ENCODE data around the gene SLCO3A1. TPM values are rescaled to one million over a fixed set of nuclear protein-coding genes. Genes with fewer than 3 reads are reported as not detected.

The SLCO3A1 gene
- total and polyA plus RNA-seq, 2 of the 8 experiments (the other 6 are each of a cell fraction or from before 2014, with no cell fraction given): 15.1 to 20.4 TPM

GRCh38 chr15:92196342-92196741 is 342.8 kb downstream of the SLCO3A1 start:
- Histone ChIP-seq H3K9me3 (ENCODE audit: insufficient read depth in 2 of 2, low read depth in 1 of 2, low read length in 1 of 2) (no peaks in the 10 kb centered on the region), H2BK120ac (replicated peaks; ENCODE audit: low read depth, low read length) (no peak overlapping the region), H3K23me2 (ENCODE audit: low read depth, low read length) (no peaks in the 10 kb centered on the region), H2BK20ac (ENCODE audit: low read length) (no peak overlapping the region), H3K79me2 (ENCODE audit: control insufficient read depth in 1 of 2, insufficient read depth in 2 of 2, low read length in 2 of 2) (no peaks in the 10 kb centered on the region), H3K27ac (ENCODE audit: low read depth, low read length) (no peak overlapping the region), H4K8ac (ENCODE audit: extremely low read depth, insufficient read depth, low read length) (no peak overlapping the region), H2BK5ac (ENCODE audit: low read depth, low read length) (no peak overlapping the region), H2BK15ac (ENCODE audit: low read length) (no peak overlapping the region), H3K27me3 (replicated peaks in 1 of 4; ENCODE audit: control insufficient read depth in 3 of 4, extremely low read depth in 1 of 4, insufficient read depth in 3 of 4, low read length in 3 of 4) (no peaks in the 10 kb centered on the region), H3K36me3 (ENCODE audit: control insufficient read depth in 2 of 4, insufficient read depth in 4 of 4, low read length in 3 of 4) (no peaks in the 10 kb centered on the region), H3K4me3 (ENCODE audit: extremely low read depth in 1 of 4, insufficient read depth in 2 of 4, low read depth in 3 of 4, low read length in 4 of 4) (no peak overlapping the region), H4K91ac (replicated peaks; ENCODE audit: insufficient read length, low read length) (no peak overlapping the region), H3K4me1 (replicated peaks in 1 of 4; ENCODE audit: control insufficient read depth in 3 of 4, insufficient read depth in 4 of 4, low read length in 3 of 4) (peaks cover 0 to 3% (median 1%) of the 10 kb centered on the region in 4 experiments; a peak in 2 of 7 replicates), H3K9ac (replicated peaks in 1 of 4; ENCODE audit: extremely low read depth in 1 of 4, low read depth in 3 of 4, low read length in 3 of 4) (no peak overlapping the region), H3K79me1 (ENCODE audit: low read depth, low read length) (no peaks in the 10 kb centered on the region), H2BK12ac (ENCODE audit: low read depth, low read length) (no peak overlapping the region), H4K5ac (ENCODE audit: insufficient read length, low read depth, low read length) (no peak overlapping the region), H3K18ac (ENCODE audit: extremely low read depth, low read length) (no peak overlapping the region), H2AFZ (ENCODE audit: low read length) (no peak overlapping the region), H4K20me1 (replicated peaks in 1 of 2; ENCODE audit: control insufficient read depth in 1 of 2, insufficient read depth in 2 of 2, low read length in 2 of 2) (no peaks in the 10 kb centered on the region), H3K23ac (ENCODE audit: insufficient read length) (no peak overlapping the region), H3K56ac (replicated peaks; ENCODE audit: insufficient read length, low read depth, low read length) (no peak overlapping the region), H3K4ac (replicated peaks; ENCODE audit: insufficient read length, low read depth, low read length) (no peak overlapping the region), H2AK5ac (ENCODE audit: low read depth, low read length) (no peak overlapping the region), H3K4me2 (ENCODE audit: insufficient read depth in 1 of 2, low read depth in 2 of 2, low read length in 2 of 2) (no peak overlapping the region), H3K14ac (ENCODE audit: insufficient read length) (no peak overlapping the region)
- POLR2A ChIA-PET (ENCODE audit: partially characterized antibody): no interaction called here
- DNase-seq (ENCODE audit: low read depth in 1 of 2, low spot score in 2 of 2): no peak
- WGBS, 2 experiments (ENCODE audit: extremely low coverage in 1 of 2, insufficient coverage in 1 of 2, insufficient read length in 1 of 2, insufficient replicate concordance in 2 of 2, low coverage in 1 of 2, low lambda C conversion rate in 2 of 2, missing lambda C conversion rate in 1 of 2): 88% methylated on average over 4 of the region's 4 CpGs; no CpG with 5 or more reads in 1 of the 2 experiments
- no peak for FAIRE-seq
- CTCF ChIA-PET (ENCODE audit: partially characterized antibody): no interaction called here
- TF ChIP-seq TBP (IDR thresholded peaks at IDR 0.05; ENCODE audit: low read depth, low read length): no peak
- TF ChIP-seq BACH1 (IDR thresholded peaks at IDR 0.05; ENCODE audit: low read length): no peak
- TF ChIP-seq RXRA (IDR thresholded peaks at IDR 0.05; ENCODE audit: insufficient read depth, low read depth, low read length): no peak
- TF ChIP-seq KDM4A (IDR thresholded peaks at IDR 0.05; ENCODE audit: low read depth, low read length, severe bottlenecking): no peak
- TF ChIP-seq CEBPB (IDR thresholded peaks at IDR 0.05; ENCODE audit: low read depth, low read length): no peak
- TF ChIP-seq KDM1A (IDR thresholded peaks at IDR 0.05; ENCODE audit: borderline replicate concordance, low read length): no peak
- TF ChIP-seq RNF2 (IDR thresholded peaks at IDR 0.05; ENCODE audit: borderline replicate concordance, low read depth, low read length, missing control alignments, poor library complexity, severe bottlenecking): no peak
- no peak for TF ChIP-seq SAP30 (IDR thresholded peaks at IDR 0.05; ENCODE audit: insufficient read depth, insufficient replicate concordance, low read length)
- TF ChIP-seq NRF1 (IDR thresholded peaks at IDR 0.05; ENCODE audit: low read depth, low read length): no peak
